Stimulated activated CD8-positive, alpha-beta memory T cell treated with anti-CD3 and anti-CD28 coated beads, Interleukin-4, amount 100 ng/mL, for 24 hours (primary cell): ENCODE data around the gene HTR6.
"Not testable (repeated sequence)": the region's sequence is repeated elsewhere in the genome, so short reads cannot be mapped to it uniquely, and the experiment has no call there.

ENCODE experiments used
- DNase-seq: peaks from one replicate; pipeline ENCODE4 v3.0.0-alpha.2; 2020; ENCODE audit warnings: low read depth

HTR6 gene

GRCh38 chr1:19639228-19639627 is 25.4 kb upstream of the HTR6 start:
- DNase-seq = not testable (repeated sequence)

DNA sequence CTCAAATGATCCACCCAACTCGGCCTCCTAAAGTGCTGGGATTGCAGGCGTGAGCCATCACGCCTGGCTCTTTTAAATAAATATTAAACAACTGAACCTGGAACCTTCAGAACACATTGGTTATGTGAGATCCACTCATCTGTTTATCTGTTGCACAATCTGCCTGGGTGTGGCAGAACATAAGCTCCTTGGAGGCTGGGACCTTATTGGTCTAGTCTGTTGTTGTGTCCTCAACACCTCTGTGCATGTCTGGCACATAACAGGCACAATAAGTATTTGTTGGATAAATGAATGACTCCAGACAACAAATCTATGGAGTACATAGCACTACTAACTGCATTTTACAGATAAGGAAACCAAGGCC is 24.7 kb upstream of the HTR6 start:
- DNase-seq = no peak

GRCh38 chr1:19640363-19641316 is 24.0 kb upstream of the HTR6 start:
- DNase-seq = no peak

DNA sequence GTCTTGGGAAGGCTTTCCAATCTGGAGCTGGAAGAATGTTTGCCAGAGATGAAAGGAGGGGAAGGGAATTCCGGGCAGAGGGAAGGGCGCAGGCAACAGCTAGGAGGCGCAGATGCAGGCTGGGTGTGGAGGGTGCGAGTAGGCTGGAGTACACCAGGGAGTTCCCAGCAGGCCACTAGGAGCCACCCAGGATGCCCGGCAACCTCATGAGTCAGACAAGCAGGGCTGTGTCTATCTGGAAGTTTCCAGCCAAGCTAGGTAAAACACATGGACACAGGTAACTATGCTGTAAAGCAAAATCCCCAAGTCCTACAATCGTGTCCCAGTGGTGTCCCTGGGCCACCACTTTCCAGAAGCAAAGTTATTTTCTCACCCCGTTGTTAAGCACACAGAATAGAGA is 21.6 kb upstream of the HTR6 start:
- DNase-seq = no peak

DNA sequence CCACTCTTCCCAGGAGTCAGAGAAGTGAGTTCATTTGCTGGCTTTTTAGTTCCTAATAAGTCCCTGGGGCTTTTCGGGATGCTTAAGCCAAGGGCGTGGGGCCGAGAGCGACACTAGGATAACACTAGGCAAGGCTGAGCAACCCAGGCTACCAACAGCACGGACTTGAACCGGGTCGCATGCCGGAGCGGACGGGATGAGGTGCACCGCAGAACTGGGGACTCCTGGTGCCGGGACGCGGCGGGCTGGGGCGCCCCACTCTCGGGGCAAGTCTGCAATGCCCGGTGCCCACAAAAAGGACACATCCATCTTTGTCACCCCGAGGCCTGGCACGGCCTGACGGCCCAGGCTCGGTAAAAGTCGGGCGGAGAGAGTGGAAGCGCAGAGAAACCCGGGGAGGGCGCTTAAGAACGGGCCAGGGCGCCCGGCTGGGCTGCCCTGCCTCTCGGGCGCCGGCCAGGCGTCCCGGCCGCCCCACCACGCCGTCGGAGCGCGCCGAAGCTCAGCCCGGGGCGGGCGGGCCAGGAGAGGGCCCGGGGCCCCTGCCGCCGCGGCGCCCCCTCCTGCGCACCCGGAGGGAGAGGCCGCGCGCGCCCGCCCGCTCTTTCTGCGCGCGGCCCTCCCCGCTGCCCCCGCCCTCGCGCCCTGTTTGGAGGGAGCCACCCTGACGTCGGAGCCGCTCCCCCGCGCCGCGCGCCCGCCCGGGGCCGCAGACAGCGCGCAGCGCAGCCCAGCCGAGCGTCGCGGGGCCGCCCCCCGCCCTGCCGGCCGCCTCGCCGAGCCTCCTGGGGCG is 20.9 kb upstream of the HTR6 start, which contains the start of gene NBL1:
TSS of gene NBL1 (plus strand) at position 710 of the 793 bp plus-strand sequence. CDS start 10,720 bp downstream, outside the sequence.
- peak; percentile 64 for DNase-seq

DNA sequence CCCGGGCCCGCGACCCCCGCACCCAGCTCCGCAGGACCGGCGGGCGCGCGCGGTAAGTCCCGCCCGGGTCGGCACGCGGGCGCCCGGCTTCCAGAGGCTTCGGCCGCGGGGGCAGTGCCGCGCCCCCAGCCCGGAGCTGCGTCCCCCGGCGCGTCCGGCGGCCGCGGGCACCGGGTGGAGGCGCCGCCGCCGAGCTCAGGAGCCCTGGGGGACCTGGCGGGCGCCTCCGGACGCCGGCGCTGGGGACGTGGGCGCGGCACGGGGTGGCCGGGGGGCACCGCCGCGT is 20.3 kb upstream of the HTR6 start:
- DNase-seq = no peak

DNA sequence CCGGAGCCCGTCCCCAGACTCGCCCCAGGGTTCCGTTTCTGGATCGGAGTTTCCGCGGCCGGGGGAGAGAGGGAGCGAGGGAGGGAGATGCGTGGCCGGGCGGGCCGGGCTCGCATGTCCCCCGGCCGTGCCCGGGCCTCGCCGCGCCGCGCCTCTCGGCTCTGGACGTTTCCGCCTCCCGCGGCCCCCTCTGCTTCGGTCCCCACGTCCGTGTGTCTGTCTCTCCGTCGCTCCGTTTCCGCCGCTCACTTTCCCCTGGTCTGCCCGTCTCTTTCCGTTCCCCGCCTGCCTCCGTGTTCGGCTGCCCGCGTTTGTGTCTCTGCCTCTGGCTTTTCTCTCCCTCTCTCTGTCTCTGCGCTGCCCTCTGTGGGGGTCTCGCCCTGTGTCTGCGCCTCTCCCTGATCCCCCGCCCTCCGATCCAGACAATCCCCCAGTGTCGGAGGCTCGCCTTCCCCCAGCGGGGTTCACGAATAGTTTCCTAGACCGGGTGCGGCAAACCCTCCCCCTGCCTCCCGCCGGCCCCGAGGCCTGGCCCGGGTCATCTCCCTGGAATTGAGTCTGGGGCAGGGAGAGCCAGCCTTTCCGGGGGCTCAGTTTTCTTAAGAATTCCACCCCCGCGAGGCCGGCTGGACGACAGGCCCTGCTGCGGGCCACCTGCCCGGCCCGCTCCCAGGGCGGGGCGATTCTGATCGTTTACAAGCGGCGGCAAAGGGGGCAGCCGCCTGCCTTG is 19.8 kb upstream of the HTR6 start:
- peak; percentile 26 for DNase-seq

- no peak for DNase-seq
Measured at GRCh38 chr1:19645411-19646251, 19.0 kb upstream of the HTR6 start.

DNA sequence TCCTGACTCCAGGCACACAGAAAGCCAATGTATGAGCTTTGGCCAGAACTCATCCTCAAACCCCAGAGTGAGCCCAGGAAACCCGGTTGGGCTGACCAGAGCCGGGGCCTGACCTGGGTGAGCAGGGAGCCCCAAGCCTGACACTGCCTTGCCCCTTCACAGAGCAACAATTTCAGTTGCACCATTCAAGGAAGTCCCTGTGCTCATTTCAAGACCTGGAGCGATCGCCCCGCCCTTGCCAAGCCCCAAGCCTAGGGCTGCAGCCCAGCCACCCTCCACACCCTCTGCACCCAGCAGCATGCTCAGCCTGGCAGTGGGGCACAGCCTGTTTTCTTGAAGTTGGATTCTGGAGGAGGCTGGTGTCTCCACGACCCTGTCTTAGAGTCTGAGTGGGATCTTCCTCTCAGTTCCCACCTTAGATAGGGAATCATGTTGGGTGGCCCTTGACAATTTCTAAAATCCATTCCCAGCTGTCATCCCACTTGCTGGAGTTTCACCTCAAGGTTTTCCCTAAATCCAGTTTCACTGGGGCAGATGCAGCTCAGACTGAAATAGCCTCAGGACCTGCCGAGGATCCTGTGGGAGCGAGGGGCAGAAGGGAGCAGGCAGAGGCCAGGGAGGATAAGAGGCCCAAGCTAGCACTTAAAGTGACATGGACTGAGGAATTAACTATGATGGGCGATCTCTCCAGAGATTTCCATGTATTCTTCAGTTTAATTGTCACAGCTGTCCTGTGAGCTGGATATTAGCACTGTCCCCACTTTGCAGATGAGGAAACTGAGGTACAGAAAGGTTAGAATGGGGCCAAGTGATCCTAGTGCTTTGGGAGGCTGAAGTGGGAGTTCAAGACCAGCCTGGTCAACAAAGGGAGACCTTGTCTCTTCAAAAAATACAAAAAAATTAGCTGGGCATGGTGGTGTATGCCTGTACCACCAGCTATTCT is 18.0 kb upstream of the HTR6 start:
- no peak for DNase-seq

DNA sequence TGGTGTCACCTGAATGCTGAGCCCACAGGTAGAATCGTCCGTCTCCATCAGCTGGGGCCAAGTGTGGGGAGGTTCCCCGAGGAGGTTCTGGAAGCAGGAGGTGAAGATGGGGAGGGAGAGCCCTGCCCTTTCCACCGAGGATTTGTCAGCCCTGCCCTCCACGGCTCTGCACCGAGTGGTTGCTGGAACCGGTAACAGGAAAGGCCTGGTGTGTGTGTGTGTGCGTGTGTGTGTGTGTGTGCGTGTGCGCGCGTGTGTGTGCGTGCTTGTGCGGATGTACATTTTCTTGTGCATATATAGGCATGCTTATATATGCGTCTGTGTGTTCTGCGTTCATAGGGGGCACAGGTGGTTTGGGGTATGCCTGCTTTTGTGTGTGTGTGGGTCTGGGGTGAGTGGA is 17.0 kb upstream of the HTR6 start:
- no peak for DNase-seq

DNA sequence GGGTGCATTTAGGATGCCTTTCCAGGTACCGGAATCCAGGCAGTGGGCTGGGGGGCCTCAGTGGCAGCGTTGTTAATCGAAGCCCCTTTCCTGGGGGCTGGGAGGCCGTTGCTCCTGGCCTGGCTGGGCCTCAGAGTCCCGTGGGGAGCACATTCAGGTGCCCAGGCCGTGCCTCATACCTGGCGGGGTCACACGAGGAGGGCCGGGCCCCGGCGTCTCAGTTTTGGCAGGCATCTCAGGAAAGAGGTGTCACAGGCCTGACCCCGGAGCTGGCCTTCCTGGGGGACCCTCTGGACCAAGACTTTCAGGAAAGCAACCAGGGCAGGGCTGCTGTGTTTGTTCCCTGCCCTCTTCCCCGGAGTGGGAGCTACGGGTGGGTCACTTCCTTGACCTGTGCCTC is 16.4 kb upstream of the HTR6 start:
- DNase-seq = no peak

DNA sequence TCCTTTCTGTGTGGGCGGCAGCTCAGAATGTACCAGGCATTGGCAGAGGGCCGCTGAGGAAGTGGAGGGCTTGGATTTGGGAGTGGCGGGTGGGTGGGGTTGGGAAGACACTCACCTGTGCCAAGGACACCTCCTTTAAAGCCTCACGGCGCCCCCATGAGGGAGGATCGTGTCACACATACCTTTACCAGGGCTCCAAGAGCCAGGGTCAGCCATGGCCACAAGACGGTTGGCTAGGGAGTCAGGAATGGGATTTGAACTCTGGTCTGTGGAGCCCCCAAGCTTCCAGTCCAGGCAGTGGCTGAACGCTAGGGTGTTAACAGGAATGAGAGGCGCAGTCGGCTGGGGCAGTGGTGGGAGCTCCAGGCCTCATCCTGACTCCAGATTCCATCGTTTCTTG is 16.0 kb upstream of the HTR6 start:
- DNase-seq = no peak

DNA sequence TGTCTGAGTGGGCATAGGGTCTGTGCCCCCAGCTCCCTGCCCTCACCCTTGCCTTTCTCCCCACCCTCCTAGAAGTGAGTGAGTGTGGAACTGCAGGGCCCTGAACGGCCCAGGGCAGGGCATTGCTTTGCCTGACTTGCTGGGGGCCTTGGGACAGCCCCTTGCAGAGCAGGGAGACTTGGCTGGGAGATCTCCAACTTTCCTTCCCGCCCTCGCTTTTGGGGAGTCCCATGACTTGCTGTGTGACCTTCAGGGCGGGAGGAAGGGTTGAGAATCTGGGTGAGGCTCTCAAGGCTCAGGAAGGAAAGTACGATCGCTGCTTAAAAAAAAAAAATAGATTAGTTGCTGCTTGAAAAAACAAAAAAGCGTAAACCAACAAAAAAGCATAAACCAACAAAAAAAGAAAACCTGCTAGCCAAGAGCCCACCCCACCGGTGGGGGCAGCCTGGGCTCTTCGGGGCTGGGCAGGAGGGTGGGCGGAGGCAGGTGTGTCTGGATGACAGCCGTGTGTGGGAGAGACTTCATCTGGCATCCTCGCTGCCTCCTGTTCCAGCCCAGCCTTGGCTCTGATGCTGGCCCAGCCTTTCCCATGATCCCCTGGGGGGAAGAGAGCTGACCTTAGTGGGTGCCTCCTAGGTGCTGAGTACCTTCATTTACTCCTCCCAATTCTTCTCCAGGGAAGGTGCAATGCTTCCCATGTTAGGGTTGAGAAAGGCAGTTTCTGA is 14.1 kb upstream of the HTR6 start:
- DNase-seq = no peak

DNA sequence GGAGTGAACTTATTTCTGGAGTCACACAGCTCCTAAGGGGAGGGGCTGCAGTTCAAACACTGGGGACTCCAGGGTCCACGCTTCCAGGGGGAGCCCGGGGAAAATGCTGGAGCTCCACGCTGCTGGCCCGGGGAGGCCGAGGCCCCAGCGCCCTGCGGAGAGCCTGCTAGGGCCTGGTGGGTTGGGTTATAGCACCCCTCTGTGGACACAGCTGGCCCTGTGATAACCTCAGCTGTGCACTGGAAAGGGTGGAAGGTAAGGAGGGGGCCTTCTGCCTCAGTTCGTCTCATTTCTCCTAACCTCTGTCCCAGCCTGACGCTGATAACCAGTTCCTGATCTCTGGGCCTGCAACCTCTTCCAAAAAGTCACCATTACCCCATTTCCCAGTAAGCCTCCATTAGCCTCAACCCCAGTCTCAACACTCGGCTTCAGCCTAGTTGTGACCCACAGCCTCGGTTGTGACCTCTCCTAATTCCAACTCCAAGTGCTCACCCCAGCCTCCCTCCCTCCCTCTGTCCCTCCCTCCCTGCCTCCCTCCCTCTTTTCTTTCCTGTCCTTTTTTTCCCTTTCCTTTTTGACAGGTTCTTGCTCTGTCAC is 13.4 kb upstream of the HTR6 start:
- no peak for DNase-seq

GRCh38 chr1:19654386-19654785 is 10.3 kb upstream of the HTR6 start:
- no peak for DNase-seq

GRCh38 chr1:19654886-19655717 is 9.6 kb upstream of the HTR6 start:
- no peak for DNase-seq

- no peak for DNase-seq
Measured at GRCh38 chr1:19655718-19656080, 9.0 kb upstream of the HTR6 start.

DNA sequence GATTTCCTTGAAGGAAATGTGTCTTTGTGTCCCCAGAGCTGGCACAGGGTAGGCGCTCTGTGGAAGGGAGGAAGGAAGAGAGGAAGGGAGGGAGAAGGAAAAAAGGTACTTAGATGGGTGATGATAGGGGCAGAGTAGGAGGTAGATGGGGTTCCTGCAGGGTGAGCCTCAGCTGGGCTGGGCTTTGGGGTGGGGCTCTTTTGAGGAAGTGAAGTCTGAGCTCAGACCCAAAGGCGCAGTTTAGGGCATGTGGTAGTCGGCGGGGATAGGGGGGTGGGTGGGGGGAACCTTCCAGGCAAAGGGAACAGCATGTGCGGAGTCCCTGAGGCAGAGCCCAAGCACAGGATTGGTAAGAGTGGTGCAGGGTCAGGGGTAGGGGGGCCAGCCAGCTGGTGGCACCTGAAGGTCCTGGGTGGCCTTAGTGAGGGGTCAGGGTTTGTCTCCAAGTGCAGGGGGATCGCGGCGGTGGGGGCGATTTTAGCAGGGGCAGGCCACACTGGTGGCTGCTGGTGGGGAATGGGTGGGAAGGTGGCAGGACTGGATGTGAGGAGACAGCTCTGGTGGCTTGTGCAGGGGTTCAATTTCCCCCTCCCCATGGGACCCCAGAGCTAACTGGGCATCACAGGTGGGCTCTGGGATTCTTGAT is 8.4 kb upstream of the HTR6 start:
- no peak for DNase-seq
